ENCODE results near the gene NUDT10.
"Not testable (repeated sequence)": the region's sequence is repeated elsewhere in the genome, so short reads cannot be mapped to it uniquely, and the experiment has no call there.

NUDT10 gene

DNA sequence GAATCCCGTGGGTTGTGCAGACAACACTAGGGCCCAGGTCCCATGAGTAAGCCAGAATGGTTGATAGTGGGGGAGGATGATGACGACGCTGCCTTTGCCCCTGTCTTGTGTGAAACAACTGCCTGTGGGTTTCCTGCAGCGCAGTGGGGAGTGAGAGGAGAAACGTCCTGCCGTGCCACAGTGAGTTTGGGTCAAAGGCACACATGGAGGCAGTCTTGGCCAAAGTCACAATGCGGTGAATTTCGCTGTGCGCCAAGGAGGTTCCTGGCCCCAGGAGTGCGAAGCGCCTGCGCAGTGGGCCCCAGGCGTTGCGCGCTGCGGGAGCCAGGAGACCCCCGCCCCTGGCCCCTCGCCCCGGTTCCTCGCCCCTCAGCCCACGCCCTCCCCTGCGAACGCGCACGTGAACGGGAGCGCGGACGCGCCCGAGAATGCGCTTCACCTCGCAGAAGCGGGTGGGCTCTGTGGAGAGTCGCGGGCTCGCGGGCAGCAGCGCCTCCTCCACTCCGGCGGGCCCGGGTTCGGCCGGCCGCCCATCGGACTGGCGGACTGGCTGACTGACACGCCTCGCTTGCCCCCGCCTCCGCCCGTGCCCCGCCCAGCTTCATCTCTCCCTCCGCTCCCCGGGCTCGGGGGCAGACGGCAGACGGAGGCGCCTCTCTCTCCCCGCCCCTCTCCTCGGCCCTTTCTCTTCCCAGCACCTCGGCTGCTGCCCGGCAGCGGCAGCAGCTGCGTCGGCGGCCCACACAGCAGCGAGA lies at the start of gene NUDT10:
Gene NUDT10 (plus strand): TSS at position 635 of the 755 bp plus-strand sequence. CDS start 144 bp downstream, outside the sequence.
- FAIRE-seq = no peak

DNA sequence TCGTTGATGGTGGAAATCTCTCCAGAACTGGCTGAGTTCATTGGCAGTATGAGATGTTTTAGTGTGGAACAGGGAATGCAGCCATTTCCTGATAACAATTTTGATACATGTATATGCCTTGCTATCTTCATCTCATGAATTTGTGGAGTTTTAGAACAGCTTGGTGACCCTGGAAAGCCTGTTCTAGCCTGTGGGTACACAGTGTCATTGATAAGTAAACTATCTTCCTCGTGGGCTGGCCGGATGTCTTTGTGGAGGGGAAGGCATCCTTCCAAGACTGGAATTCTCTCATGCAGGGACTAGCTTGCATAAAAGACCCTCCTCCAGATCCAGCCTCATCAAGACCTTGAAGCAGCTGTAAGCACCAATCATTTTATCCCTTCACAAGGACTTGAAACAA lies 40.2 kb upstream of the NUDT10 start:
- FAIRE-seq = no peak

GRCh38 chrX:51296138-51296537 lies 36.5 kb upstream of the NUDT10 start:
- no peak for FAIRE-seq

DNA sequence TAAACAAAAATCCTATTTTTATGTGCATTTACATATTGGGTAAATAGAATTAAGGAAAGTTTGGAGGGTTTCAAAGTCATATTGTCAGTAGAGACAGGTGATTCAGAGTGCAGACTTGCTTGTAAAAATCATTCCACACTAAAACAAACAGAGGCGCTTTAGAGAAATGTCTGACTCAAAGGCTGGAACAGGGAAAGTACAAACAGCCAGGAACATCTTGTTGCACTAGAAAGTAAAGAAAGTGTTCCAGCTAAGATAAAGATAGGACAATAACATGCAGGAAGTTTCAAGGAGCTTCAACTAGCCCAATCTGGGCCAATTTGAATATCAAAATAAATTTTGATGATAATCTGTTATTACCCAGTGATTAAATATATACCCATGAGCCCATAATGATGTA lies 16.4 kb upstream of the NUDT10 start:
- no peak for FAIRE-seq

DNA sequence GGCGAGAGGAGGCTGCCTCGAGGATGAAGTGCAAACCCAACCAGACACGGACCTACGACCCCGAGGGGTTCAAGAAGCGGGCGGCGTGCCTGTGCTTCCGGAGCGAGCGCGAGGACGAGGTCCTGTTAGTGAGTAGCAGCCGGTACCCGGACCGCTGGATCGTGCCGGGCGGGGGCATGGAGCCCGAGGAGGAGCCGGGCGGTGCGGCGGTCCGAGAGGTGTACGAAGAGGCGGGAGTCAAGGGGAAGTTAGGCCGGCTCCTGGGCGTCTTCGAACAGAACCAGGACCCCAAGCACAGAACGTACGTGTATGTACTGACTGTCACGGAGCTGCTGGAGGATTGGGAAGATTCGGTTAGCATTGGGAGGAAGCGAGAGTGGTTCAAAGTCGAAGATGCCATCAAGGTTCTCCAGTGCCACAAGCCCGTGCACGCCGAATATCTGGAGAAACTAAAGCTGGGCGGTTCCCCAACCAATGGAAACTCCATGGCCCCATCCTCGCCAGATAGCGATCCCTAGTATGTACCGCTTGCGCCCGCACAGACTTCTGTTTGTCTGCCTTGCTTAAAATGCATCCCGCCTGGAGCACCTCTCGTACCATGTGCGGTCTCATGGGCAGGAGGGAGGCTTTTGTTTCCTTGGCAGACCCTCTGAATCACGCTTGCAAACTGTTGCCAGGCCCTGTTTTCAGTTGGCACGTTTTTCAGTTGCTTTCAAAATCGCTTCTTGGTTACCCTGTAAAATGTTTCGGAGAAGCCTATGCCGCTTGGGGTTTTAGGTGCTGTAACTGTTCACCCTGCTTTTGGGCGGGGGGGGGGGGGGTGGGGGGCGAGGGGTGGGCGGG lies 542 bp downstream of the NUDT10 start:
- not testable (repeated sequence) for FAIRE-seq

DNA sequence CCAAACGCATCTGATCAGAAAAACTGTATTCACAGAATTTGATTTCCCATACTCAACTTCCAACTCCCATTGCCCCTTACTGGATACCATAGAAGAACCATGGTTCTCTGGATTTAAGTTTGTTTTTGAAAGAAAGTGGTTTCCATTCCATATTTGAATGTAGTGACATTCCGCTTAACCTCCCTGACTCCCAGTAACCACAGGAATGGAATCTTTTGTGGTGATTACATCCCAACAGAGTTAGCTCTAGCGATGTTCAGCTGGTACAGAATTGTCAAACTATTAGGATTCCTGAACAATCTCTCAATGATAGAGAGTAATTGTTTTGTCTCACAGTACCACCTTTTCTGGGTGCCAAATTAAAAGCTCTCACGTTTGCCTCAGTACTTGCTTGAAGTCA lies 1.7 kb downstream of the NUDT10 start:
- no peak for FAIRE-seq

DNA sequence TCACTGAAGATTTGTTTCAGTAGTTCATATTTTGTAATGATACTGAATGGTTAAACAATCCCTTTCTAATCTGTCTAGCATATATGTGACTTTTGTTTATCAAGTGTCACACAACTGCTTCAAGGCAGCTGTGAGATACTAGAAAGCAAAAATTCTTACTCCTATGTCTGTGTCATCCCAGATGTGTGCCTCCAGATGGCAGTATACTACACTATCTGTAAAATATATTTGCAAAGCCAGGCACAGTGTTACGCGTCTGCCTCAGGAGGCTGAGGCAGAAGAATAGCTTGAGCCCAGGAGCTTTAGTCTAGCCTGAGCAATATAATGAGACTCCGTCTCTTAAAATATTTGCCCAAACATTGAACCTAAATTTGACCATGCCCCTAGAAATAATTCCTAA lies 4.0 kb downstream of the NUDT10 start:
- FAIRE-seq = no peak

- FAIRE-seq = no peak
Observed at GRCh38 chrX:51361251-51361650, 28.6 kb downstream of the NUDT10 start.

DNA sequence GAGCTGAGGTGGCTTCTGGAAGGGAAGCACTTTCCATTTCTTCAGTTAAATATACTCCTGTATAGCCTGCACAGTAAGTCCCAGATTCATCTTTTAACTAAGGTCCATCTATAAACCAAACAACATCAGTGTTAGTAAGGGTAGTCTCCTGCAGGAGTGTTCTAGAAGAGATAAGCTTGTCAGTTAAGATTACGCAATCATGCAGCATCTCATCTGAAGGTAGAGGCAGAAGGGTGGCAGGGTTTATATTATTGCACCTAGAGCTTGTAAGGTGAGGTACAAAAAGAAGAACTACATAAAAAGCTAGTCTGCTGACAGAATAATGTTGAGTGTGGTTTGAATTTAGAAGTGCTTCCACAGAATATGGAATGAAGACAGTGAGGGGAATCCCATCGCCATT lies 44.0 kb downstream of the NUDT10 start:
- FAIRE-seq = no peak

Data from endometrium (tissue), 2 donors.